ENCODE results near the gene NFE2.

DNA sequence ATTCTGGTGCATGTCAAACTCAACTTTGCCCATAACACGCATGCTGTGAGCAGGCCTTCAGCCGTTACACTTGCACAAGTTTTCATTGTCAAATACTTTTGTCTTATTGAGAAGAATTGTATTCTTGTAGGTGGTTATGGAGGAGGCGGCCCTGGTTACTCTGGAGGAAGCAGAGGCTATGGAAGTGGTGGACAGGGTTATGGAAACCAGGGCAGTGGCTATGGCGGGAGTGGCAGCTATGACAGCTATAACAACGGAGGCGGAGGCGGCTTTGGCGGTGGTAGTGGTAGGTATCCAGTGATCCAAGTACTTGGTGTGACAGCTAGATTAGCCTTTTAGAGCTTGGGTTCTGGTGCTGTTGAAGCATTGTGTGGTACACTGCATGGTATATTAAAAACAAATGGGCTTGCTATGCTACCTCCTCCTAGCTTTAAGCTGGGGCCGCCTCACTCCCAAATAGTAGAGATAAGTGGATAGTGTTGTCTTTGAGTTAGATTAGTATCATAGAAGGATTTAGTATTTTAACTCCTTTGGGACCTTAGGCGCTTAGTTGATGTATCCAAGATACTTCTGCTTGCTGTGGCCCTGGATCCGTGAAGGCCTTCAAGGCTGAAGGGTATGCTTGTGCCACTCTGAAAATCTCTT, 17.7 kb downstream of the NFE2 start:
- TF ChIP-seq, protein P1, sequence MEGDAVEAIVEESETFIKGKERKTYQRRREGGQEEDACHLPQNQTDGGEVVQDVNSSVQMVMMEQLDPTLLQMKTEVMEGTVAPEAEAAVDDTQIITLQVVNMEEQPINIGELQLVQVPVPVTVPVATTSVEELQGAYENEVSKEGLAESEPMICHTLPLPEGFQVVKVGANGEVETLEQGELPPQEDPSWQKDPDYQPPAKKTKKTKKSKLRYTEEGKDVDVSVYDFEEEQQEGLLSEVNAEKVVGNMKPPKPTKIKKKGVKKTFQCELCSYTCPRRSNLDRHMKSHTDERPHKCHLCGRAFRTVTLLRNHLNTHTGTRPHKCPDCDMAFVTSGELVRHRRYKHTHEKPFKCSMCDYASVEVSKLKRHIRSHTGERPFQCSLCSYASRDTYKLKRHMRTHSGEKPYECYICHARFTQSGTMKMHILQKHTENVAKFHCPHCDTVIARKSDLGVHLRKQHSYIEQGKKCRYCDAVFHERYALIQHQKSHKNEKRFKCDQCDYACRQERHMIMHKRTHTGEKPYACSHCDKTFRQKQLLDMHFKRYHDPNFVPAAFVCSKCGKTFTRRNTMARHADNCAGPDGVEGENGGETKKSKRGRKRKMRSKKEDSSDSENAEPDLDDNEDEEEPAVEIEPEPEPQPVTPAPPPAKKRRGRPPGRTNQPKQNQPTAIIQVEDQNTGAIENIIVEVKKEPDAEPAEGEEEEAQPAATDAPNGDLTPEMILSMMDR (conservative IDR thresholded peaks at IDR 0.05; ENCODE audit: low read length): no peak
- TF ChIP-seq EZH2phosphoT487 (IDR thresholded peaks at IDR 0.05; ENCODE audit: borderline replicate concordance, low read depth, low read length): no peak
